GM21529 (cell line): ENCODE data around the gene FASTKD2.
"Not testable (repeated sequence)": the region's sequence is repeated elsewhere in the genome, so short reads cannot be mapped to it uniquely, and the experiment has no call there.

Experiments used
- ATAC-seq: cut with Tn5 transposase; IDR thresholded peaks from one replicate; pipeline ENCODE4 v1.9.1; 2021; ENCODE audit not compliant: unreplicated experiment

Gene FASTKD2

DNA sequence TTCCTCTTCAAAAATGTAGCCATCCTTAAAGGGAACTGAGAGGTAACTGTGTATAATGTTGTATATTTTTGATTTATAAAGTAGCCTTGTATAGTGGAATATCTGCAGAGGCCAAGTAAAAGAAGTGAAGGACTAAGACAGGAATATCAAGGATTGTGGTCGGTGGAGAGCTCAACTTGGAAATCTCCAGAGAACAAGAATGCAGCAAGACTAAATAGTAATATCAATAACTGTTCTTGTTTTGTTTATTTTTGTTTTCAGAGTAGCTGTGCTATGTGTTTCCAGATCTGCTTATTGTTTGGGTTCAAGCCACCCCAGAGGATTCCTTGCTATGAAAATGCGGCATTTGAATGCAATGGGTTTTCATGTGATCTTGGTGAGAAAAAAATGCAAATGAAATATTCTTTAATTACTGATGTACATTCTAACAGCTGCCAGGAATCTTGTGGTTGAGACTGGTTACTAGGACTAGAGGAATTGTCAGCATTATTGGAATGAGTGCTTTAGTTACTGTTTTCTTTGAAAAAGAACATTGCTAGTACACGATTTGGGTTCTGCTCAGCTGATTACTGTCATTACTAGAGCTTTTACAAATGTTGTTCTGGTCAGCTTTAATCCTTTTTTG is 25.0 kb downstream of the FASTKD2 start:
- no peak for ATAC-seq

DNA sequence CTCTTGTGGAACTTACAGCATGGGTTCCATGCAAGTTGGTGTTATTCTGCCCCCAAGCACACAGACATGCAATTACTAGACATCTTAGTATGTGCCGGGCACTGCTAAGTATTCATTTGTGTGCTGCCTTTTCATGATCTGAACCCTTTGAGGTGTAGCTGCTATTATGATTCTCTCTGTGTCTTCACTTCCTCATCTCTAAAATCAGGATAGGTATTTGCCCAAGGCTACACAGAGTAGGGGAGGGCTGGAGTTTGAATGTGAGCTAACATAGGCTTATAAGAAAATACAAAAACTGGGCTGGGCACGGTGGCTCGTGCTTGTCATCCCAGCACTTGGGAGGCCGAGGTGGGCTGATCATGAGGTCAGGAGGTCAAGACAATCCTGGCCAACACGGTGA is 27.2 kb downstream of the FASTKD2 start:
- no peak for ATAC-seq

GRCh38 chr2:206797376-206797775 is 32.0 kb downstream of the FASTKD2 start:
- ATAC-seq, result no peak

DNA sequence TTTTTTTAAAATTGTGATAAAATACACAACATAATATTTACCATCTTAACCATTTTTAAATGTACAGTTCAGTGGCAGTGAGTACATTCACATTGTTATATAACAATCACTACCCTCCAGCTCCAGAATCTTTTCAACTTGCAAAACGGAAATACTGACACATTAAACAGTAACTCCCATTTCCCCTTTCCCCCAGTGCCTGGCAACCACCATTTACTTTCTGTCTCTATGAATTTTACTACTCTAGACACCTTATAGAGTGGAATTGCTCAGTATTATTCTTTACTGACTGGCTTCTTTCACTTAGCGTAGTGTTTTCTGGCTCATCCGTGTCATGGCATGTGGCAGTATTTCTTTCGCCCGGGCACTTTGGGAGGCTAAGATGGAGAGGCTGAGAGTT is 32.6 kb downstream of the FASTKD2 start:
- peak; percentile 51 for ATAC-seq

DNA sequence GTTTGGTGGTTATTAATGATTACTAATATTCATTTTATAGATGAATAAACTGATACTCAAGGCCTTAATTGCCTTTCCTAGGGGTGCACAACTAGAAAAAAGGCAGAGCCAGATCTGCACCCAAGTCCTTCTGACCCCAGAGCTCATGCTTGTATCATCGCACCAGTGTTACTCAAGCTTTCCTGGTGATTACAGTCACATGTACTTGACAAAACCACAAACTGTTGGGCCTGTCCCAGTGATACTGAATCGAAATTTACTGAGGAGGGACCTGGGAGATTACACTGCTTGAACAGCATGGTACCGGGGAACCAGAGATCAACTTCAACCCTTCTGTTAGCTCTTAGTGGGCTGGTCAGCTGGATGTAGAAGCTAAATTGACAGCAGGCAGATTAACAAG is 33.7 kb downstream of the FASTKD2 start:
- ATAC-seq, result no peak

- ATAC-seq, result peak; percentile 76
These were observed 35.4 kb downstream of the FASTKD2 start for GRCh38 chr2:206800506-206801417.

DNA sequence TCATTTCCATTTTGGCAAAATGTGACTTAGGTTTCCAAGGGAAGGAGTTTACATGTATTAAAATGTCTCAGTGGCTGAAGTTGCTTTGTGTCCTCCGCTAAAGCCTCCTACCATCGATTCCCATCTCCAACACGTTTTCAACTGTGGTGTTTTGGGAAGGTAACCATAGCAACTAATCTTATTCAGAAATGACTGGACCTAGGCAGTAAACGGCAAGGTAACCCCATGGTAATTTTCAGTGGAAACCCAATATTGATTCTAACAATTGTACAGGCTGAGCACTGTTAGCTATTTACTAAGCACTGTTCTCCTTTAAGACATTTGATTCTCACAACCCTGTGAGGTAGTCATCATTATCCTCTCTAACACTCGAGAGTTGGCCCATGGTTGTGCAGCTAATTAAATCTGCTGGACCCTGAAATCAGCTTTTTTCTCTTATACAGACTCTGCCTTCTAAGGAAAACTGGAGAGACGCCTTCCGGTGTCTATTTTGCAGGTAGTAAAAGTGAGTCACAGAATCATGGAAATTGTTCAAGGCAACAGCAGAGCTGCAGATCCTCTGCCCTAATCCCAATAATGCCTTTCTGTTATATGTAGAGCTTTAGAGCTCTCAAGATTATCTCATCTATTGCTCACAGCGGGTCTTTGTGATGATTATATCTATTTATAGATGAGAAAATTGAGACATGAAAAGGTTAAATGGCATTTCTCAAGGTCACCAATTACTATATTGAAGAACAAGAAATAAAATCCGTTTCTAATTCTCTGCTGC is 36.2 kb downstream of the FASTKD2 start:
- ATAC-seq, result no peak

- ATAC-seq, result no peak
These were observed 37.5 kb downstream of the FASTKD2 start for GRCh38 chr2:206802654-206803514.

DNA sequence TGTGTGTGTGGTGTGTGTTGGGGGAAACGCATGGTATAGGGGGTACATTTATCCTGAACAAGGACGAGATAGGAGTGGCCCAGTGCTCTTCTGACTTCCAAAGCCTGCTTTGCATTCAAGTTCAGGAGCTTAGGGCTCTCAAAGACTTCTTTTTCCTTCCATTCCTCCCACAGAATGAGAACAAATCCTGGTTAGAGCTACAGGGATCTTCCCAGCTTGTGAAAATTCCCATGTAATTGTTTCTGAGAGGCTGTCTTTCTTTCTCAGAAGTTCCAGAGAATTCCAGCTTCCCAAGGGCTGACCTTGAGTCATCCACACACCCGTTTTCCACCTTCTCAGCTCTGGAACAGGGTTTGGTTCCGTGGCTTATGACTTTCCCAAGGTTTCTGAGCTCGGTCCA is 38.9 kb downstream of the FASTKD2 start:
- ATAC-seq, result no peak

GRCh38 chr2:206805887-206806607 is 40.6 kb downstream of the FASTKD2 start:
- ATAC-seq, result no peak

GRCh38 chr2:206807624-206808023 is 42.2 kb downstream of the FASTKD2 start:
- not testable (repeated sequence) for ATAC-seq

GRCh38 chr2:206812471-206812870 is 47.1 kb downstream of the FASTKD2 start:
- not testable (repeated sequence) for ATAC-seq

DNA sequence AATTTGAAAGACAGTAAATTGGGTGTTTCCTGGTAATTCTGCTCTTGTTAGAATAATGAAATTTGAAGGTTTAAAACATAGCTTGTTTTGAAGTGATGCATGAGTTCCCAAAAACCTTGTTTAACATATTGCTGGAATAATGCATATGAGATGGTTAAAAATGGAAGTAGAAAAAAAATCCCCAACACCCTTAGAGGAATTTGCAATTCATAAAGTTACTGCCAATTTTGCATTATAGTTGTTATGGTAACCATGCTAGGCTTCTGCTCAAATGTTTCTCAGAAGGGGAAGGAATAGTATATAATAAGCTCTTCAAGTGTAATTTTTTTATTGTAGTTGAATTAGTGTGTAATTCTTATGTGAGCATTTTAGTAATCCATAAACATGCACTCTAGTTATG is 49.1 kb downstream of the FASTKD2 start:
- ATAC-seq, result no peak

DNA sequence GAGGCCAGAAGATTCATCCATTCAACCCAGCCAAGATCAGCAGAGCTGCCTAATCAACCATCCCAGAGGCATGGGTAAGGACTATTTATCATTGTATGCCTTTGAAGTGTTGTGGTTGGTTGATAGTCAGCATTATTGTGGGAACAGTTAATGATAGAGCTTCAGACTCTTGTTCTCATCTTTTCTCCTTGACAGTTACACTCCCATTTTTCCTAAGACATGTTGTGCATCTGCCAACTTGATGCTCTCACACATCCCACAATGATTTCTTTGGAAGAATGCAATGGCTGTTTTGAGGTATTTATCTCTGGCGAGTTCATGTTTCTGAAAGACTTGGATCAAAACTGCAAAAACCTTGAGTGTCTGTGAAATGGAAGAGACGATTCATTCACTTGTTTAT is 55.4 kb downstream of the FASTKD2 start:
- no peak for ATAC-seq

- no peak for ATAC-seq
These were observed 57.8 kb downstream of the FASTKD2 start for GRCh38 chr2:206823178-206823577.

DNA sequence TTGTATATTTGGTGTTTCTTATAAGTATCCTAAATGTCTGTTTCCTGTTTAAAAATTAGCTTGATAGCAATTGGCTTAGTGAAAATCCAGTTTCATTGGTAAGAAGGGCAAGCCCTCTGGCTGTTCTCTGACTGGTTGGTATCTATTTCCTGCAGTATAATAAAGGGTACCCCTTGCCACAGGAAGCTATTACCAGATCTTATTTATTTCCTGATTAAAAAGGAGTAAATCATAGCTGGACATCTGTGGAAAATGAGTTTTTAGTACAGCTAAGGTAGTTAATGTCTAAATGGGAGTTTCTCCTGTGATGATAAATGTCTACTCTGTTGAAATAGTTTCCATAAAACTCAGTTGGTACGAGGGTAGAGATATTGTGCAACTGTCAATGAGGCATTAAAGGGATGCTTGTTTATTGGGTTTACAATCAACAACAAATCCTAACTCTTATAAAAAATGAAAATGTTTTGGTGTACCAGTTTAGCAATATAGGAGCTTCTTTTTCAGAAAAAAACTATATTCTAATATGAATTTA is 58.7 kb downstream of the FASTKD2 start:
- ATAC-seq, result no peak

DNA sequence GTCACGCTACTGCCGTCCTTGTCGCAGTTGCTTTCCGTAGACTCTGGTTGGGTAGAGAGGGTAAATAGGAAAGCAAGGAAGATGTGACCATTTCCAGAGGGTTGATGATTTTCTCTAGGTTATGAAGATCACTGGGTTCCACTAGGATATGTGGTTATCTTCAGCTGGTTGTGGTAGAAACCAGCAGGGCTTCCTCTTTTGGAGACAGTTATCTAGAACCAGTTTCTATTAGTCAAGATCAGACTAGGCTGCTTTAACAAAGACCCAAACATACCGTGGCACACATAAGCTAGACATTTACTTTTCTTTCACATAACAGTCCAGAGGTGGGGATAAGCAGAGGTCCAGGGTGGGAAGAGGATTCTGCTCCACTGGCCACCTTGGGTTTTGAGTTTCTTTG is 59.6 kb downstream of the FASTKD2 start:
- ATAC-seq, result no peak

- ATAC-seq, result no peak
These were observed 66.1 kb downstream of the FASTKD2 start for GRCh38 chr2:206831442-206831995.

DNA sequence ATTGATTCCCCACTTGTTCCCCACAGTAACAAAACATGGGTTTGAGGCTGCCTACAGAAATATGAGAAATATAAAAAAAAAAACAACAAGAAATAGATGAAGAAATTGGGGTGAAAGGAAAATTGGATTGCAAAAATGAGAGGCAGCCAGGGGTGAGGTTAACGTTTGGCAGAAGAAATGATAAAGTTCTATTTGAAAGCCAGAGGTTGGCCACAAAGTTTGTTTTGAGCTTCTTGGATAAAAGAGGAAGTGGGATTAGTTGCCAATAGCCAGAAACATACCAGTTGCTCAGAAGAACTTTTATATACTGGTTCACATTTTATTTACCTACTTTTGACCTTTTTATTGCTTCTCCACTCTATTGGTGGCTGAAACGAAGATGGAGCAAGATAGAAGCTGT is 67.5 kb downstream of the FASTKD2 start:
- ATAC-seq, result no peak

DNA sequence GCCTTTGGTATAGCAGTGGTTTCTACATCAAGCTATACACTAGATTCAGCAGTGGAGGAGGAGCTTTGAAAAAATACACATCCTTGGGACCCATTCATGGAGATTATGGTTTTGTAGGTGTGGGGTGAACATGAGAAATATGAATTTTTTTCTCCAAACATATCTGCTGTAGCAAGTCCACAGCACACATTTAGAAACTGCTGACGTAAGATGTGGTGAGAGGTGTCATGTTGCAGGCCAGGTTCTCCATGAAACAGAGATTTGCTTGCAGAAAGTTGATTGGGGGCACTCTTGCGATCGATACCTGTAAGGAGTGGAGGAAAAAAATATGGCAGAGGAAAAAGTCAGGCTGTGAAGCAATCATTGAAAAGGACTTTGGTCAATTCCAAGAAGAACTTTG is 67.9 kb downstream of the FASTKD2 start:
- ATAC-seq, result no peak
